Heart right ventricle (tissue), 16 donors: ENCODE results near the gene MYB. TPM values are rescaled to one million over a fixed set of nuclear protein-coding genes. Genes with fewer than 3 reads are reported as not detected.
"Not testable (repeated sequence)": the region's sequence is repeated elsewhere in the genome, so short reads cannot be mapped to it uniquely, and the experiment has no call there.

Experiments used
- ATAC-seq, 8 donors: fragments of 200-7000 bp; cut with Tn5 transposase; one replicate each; pipeline ENCODE4 v1.9.1; 2020; ENCODE audit warnings: mild to moderate bottlenecking in 8 of 8, moderate library complexity in 8 of 8, moderate number of reproducible peaks in 1 of 8
- DNase-seq, 2 donors: peaks; one replicate each; pipeline ENCODE4 v3.0.0-alpha.2; 2020
- H3K27ac ChIP-seq, 10 donors: fragments of 200-600 bp; sonication (generic) in 2 of 10; one replicate each; pipeline versions ENCODE4 v1.5.0 to v1.8.0; 2020 to 2022; ENCODE audit warnings: mild to moderate bottlenecking in 3 of 10
- H3K27me3 ChIP-seq, 7 donors: fragments of 200-600 bp; one replicate each; pipeline ENCODE4 v1.8.0; 2021 to 2022; ENCODE audit warnings: mild to moderate bottlenecking in 2 of 7
- H3K36me3 ChIP-seq, 9 donors: fragments of 200-600 bp; sonication (generic) in 1 of 9; one replicate each; pipeline versions ENCODE4 v1.5.0 to v1.8.0; 2020 to 2022; ENCODE audit warnings: mild to moderate bottlenecking in 2 of 9
- H3K4me1 ChIP-seq, 9 donors: fragments of 200-600 bp; sonication (generic) in 1 of 9; one replicate each; pipeline versions ENCODE4 v1.5.0 to v1.8.0; 2020 to 2022; ENCODE audit warnings: mild to moderate bottlenecking in 4 of 9
- H3K4me3 ChIP-seq, 10 donors: fragments of 200-600 bp; sonication (generic) in 2 of 10; one replicate each; pipeline versions ENCODE4 v1.5.0 to v1.8.0; 2020 to 2022; ENCODE audit warnings: mild to moderate bottlenecking in 7 of 10, moderate library complexity in 2 of 10
- H3K9me3 ChIP-seq, 11 donors: fragments of 200-600 bp in 10 of 11; sonication (generic) in 2 of 11; one replicate each; pipeline versions ENCODE4 v1.5.0 to v1.8.0; 2013 to 2022; ENCODE audit warnings: mild to moderate bottlenecking in 2 of 11, control low read depth in 1 of 11, moderate library complexity in 1 of 11
- CTCF ChIP-seq, 9 donors: fragments of 200-600 bp; sonication (generic) in 2 of 9; IDR thresholded peaks; one replicate each; pipeline versions ENCODE4 v1.5.0 to v1.8.0; 2021 to 2022; ENCODE audit warnings: antibody characterized with exemption in 9 of 9, mild to moderate bottlenecking in 5 of 9, moderate library complexity in 1 of 9
- WGBS, 2 donors: extraction: QIAGEN DNeasy Blood & Tissue Kit; methylation state at CpG; one replicate each; pipeline ENCODE4 v1.1.7; 2013; ENCODE audit warnings: inconsistent platforms in 1 of 2; 5-methylcytosine and 5-hydroxymethylcytosine counted together
- intact Hi-C, 10 donors: fragments of 100-400 bp; cut with DNase I; formaldehyde crosslinking; loops; one replicate each; pipeline versions ENCODE4 v1.11.1 to v1.14.2; 2022
- polyA plus RNA-seq, 2 donors: library from polyadenylated mRNA; stranded (reverse); fragments of 200-250 nt; gene quantifications; one replicate each; pipeline ENCODE4 v1.2.3, GENCODE V29; 2013
- total RNA-seq, 10 donors: library from RNA; stranded (reverse); fragmentation: NEBNext Ultra II Directional in 3 of 10; extraction: Animal tissue kit (Norgen Biotek cat#: 25700) in 3 of 10; gene quantifications; one replicate each; pipeline versions ENCODE4 v1.2.1 to v1.2.4, GENCODE V29; 2021 to 2023
- donor health status: Arrhythmogenic right ventricular cardiomyopathy.
- donor health status: ischemic (EF 13 %, LVEDD 7.1; RV severe dilation, severe dysfunction).
- donor health status: healthy with polysubstance abuse.
- donor health status: DM: no; HTN: yes; CAD: no.
- donor health status: DM: no; HTN: no; CAD: no.
- donor health status: ischemic (EF 25% LVEDD 6.9; RV normal size, moderate dysfunction).
- donor health status: ischemic (EF 25% LVEDD 5.7; RV mildly dilated, moderate dysfunction).
- donor health status: healthy.
- donor health status: DM: yes; HTN: yes; CAD: no.
- donor health status: Ischemic cardiomyopathy.
- donor health status: ischemic (EF 35%, LVEDD 5.7; RV mildly dilated, moderate dysfunction).
- donor health status: nonischemic (EF 11% LVEDD 7.7; RV severe dilation, severe dysfunction).
- donor health status: DM: yes; HTN: yes; CAD: no.
- donor health status: PGD.
- donor health status: ischemic (EF 29% LVEDD 5.4; RV normal size, mild dysfunction).
- donor health status: nonischemic (EF 23%, LVEDD 6.1; RV moderate dilation, normal function).

MYB gene
- total and polyA plus RNA-seq, 12 donors = 0.01 to 0.39 (median 0.13) TPM; not detected in 8

DNA sequence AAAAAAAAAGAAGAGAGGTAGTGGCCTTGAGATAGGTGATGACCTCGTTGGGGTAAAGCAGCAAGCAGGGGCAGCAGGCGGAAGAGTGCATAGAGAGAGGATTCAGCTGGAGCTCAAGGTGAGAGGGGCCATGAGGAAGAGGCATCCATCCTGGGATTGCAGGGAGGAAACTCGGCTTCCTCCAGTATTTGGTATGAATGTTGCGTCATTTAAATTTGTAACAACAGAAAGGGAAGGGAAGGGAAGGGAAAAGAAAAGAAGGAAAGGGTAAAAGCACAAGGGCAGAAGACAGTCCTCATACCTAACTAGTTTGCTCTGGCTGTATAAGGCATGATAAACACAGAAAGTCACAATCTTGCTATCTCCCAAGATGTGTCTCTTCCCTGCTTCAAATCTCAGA is 39.9 kb upstream of the MYB start:
- intact Hi-C loops = loop anchor here in 4 of 10 donors (5.0 to 10.0 kb wide), 2 partner anchors 281 to 284 kb away; no protein-coding TSS in a partner anchor

GRCh38 chr6:135141728-135142127 is 39.4 kb upstream of the MYB start:
- Histone ChIP-seq H3K27ac (no peak overlapping the region), H3K9me3 (no peaks in the 10 kb centered on the region), H3K4me3 (no peak overlapping the region), H3K27me3 (peaks cover 0 to 15% (median 0%) of the 10 kb centered on the region in 7 donors), H3K4me1 (peaks cover 0 to 15% (median 0%) of the 10 kb centered on the region in 9 donors), H3K36me3 (no peaks in the 10 kb centered on the region)
- intact Hi-C loops = loop anchor here in 4 of 10 donors (5.0 to 10.0 kb wide), 2 partner anchors 281 to 283 kb away; no protein-coding TSS in a partner anchor
- TF ChIP-seq CTCF (IDR thresholded peaks at IDR 0.05) = no peak
- ATAC-seq (no peak), DNase-seq (no peak)

More for the DNA sequence above, 39.9 kb upstream of the MYB start:
- no peaks in the 10 kb centered on the region for H3K9me3 ChIP-seq
- H3K36me3 ChIP-seq = no peaks in the 10 kb centered on the region
- H3K27ac ChIP-seq = no peak overlapping the region
- DNase-seq (no peak), ATAC-seq (no peak)
- peaks cover 0 to 15% (median 0%) of the 10 kb centered on the region in 9 donors for H3K4me1 ChIP-seq
- TF ChIP-seq CTCF (IDR thresholded peaks at IDR 0.05) = no peak
- H3K4me3 ChIP-seq = no peak overlapping the region
- 55 to 69% methylated on average over 4 of the region's 4 CpGs for WGBS, 2 donors
- peaks cover 0 to 19% (median 0%) of the 10 kb centered on the region in 7 donors for H3K27me3 ChIP-seq

GRCh38 chr6:135142232-135142631 is 38.9 kb upstream of the MYB start:
- intact Hi-C loops = loop anchor here in 4 of 10 donors (5.0 to 10.0 kb wide), 2 partner anchors 280 to 283 kb away; no protein-coding TSS in a partner anchor
- H3K27ac ChIP-seq, DNase-seq, ATAC-seq, H3K4me3 ChIP-seq, H3K9me3 ChIP-seq, H3K36me3 ChIP-seq: not testable (repeated sequence)
- peaks cover 0 to 15% (median 0%) of the 10 kb centered on the region in 9 donors for H3K4me1 ChIP-seq
- 91 to 92% methylated on average over 1 of the region's 1 CpG for WGBS, 2 donors
- H3K27me3 ChIP-seq = peaks cover 0 to 11% (median 0%) of the 10 kb centered on the region in 7 donors

GRCh38 chr6:135144673-135145062 is 36.4 kb upstream of the MYB start:
- Histone ChIP-seq H3K27me3 (peaks cover 0 to 6% (median 0%) of the 10 kb centered on the region in 7 donors), H3K4me3 (no peak overlapping the region), H3K27ac (no peak overlapping the region), H3K4me1 (peaks cover 0 to 18% (median 0%) of the 10 kb centered on the region in 9 donors), H3K9me3 (no peaks in the 10 kb centered on the region), H3K36me3 (no peaks in the 10 kb centered on the region)
- intact Hi-C loops = loop anchor here (2.0 to 10.0 kb wide), 3 partner anchors 278 to 280 kb away; no protein-coding TSS in a partner anchor
- WGBS, 2 donors = 25 to 28% methylated on average over 4 of the region's 4 CpGs
- no peak for ATAC-seq
- DNase-seq = no peak
- TF ChIP-seq CTCF (IDR thresholded peaks at IDR 0.05) = no peak
